LNCAP (cell line): ENCODE data around the gene ERVW-1.
"Not testable (repeated sequence)": the region's sequence is repeated elsewhere in the genome, so short reads cannot be mapped to it uniquely, and the experiment has no call there.

Experiments
- CTCF ChIP-seq: fragments of 450-650 bp; IDR thresholded peaks from 2 replicates; pipeline ENCODE4 v1.5.1; 2017; ENCODE audit warnings: mild to moderate bottlenecking

Gene ERVW-1, protein sequence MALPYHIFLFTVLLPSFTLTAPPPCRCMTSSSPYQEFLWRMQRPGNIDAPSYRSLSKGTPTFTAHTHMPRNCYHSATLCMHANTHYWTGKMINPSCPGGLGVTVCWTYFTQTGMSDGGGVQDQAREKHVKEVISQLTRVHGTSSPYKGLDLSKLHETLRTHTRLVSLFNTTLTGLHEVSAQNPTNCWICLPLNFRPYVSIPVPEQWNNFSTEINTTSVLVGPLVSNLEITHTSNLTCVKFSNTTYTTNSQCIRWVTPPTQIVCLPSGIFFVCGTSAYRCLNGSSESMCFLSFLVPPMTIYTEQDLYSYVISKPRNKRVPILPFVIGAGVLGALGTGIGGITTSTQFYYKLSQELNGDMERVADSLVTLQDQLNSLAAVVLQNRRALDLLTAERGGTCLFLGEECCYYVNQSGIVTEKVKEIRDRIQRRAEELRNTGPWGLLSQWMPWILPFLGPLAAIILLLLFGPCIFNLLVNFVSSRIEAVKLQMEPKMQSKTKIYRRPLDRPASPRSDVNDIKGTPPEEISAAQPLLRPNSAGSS

GRCh38 chr7:92477681-92478080, at the start of gene ERVW-1:
TSS of gene ERVW-1 (minus strand) at chr7:92477946. CDS start at chr7:92470381, 7,565 bp downstream.
- not testable (repeated sequence) for TF ChIP-seq CTCF

DNA sequence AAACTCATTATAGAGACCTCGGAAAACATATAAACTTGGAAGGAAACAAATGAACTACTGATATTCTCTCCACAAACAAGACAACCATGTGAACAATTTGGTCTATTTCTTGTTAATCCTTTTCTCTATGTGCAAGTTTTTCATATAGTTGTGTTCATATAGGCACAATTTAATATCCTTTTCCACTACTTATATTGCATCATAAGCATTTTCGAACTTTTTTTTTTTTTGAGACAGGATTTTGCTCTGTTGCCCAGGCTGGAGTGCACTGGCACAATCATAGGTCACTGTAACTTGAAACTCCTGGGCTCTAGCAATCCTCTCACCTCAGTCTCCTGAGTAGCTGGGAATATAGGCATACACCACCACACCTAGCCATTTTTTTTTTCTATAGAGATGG, 45.4 kb upstream of the ERVW-1 start:
- no peak for TF ChIP-seq CTCF

DNA sequence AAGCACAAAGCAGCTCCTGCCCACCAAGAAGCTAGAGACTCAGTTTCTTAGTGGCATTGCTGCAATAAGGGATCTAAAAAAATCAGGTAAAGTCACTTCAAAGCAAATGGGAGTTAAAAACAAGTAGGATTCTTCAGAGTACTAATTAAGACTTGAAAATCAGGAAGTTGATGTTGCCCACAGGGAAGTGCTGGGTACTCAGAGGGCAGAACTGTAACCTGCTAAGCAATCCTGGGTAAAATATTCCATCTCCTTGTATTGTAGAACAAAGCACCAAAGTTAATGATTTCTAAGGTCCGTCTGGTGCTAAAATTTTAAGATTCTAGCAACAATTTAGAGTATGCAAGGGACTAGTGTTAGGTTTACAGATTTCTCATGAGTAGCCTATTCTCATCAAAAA, 42.3 kb upstream of the ERVW-1 start:
- TF ChIP-seq CTCF = no peak

DNA sequence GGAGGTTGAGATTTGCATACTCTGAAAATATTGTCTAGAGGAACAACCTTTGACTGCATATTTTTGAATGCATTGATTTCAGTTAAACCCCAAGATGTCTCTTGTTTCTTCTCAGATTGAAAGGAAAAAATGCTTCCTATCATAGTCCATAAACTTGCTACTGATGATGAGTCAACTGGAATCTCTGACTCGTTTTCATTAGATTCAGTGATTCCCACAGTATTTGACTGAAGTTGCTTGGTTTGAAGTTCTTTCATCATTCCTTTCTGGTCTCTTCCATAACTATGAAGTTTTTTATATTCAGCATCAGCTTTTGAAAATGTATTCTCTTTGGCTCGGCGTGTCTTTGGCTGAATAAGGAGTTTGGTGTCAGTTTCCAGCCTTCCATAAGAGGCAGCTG, 39.9 kb upstream of the ERVW-1 start:
- TF ChIP-seq CTCF = no peak

DNA sequence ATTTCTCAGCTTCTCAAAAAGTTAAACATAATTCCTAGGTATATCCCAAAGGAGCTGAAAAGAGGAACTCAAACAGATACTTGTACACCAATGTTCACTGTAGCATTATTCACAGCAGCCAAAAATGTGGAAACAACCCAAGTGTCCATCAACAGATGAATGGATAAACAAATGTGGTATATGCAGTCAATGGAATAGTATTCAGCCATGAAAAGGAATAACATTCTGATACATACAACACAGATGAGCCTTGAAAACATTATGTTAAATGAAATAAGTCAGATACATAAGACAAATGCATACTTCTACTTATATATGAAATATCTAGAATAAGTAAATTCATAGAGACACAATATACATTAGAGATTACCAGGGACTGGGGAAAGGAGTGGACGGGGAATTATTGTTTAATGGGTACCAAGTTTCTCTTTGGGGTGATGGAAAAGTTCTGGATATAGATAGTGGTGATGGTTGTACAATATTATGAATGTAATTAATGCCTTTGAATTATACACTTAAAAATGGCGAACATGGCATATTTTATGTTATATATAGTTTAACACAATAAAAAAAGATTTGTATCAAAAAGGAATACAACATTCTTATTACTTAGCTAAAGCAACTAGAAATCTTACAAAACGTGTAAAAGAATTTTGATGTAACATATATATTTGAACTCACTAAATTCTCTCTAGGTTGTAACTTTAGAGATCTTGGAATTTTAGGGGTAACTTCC, 35.6 kb upstream of the ERVW-1 start:
- no peak for TF ChIP-seq CTCF

- TF ChIP-seq CTCF = no peak
These were observed 31.2 kb upstream of the ERVW-1 start for GRCh38 chr7:92508946-92509345.

DNA sequence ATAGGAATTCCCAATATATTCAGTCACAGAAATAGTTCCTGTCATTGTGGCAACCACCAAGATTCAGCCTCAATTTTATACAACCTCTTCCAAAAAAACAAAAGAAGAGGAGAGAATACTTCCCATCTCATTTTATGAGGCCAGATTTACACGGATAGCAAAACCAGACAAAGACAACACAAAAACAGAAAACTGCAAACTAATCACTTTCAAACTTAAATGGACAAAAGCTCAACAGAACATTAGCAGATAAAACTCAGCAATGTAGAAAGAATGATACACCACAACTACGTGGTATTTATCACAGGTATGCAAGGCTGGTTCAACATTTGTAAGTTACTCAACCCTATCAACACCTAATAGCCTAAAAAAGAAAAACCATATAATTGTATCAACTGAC, 28.6 kb upstream of the ERVW-1 start:
- no peak for TF ChIP-seq CTCF
